Measurements from ENCODE around the gene KHK.

DNA sequence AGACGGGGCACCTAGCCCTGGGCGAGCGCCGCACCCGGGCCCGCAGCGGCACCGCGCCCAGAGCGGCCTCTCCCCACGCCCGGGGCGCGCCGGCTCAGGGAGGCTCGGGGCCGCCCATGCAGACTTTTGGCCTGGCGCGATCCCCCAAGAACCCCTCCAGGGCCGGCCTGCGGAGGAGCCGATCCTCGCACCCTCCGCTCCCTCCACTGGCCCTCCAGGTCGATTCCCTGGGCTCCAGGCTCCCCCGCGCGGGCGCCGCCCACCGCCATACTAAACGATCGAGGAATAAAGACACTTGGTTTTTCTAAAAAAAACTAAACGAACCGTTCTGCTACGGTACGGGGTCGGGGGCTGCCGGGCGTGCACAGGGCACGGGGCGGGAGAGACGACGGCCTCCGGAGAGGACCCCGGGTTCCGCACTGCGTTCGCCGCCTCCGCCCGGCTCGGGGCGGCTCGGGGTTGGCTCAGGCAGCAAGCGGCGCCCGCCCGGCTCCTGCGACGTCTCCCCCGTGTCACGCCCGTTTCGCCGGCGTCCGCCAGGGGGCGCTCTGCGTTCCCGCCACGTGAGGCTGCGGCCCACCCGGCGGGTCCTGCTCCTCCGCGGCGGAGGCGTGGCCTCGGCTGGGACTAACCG, 365 bp upstream of the KHK start:
- TF ChIP-seq EZH2 (IDR thresholded peaks at IDR 0.05; ENCODE audit: insufficient read depth, poor library complexity, severe bottlenecking) (no peak), EZH2phosphoT487 (IDR thresholded peaks at IDR 0.05; ENCODE audit: insufficient read depth, low read depth) (no peak)
